Right cardiac atrium (tissue), 5 donors: ENCODE measurements around the gene CTNND2. TPM values are rescaled to one million over a fixed set of nuclear protein-coding genes. Genes with fewer than 3 reads are reported as not detected.

Experiments
- ATAC-seq, 2 donors: fragments of 200-7000 bp; cut with Tn5 transposase; one replicate each; pipeline versions ENCODE4 v1.8.0 to v1.9.1; 2020; ENCODE audit warnings: moderate library complexity in 2 of 2, mild to moderate bottlenecking in 1 of 2
- DNase-seq, 3 donors: peaks; one replicate each; pipeline ENCODE4 v3.0.0-alpha.2; 2020
- H3K27ac ChIP-seq: one replicate; pipeline ENCODE4 v1.5.1; 2013; ENCODE audit warnings: mild to moderate bottlenecking, low read length, control low read depth, moderate library complexity
- H3K27me3 ChIP-seq: one replicate; pipeline ENCODE4 v1.6.1; 2013; ENCODE audit not compliant: control insufficient read depth, insufficient read depth
- H3K4me1 ChIP-seq: one replicate; pipeline ENCODE4 v1.6.1; 2013; ENCODE audit warnings: low read length; ENCODE audit not compliant: control insufficient read depth, insufficient read depth
- H3K4me3 ChIP-seq: one replicate; pipeline ENCODE4 v1.5.1; 2013; ENCODE audit warnings: low read length, control low read depth
- H3K9me3 ChIP-seq: one replicate; pipeline ENCODE4 v1.6.1; 2013; ENCODE audit warnings: low read length; ENCODE audit not compliant: control insufficient read depth
- WGBS: extraction: QIAGEN DNeasy Blood & Tissue Kit; methylation state at CpG from one replicate; pipeline ENCODE4 v1.1.7; 2013; 5-methylcytosine and 5-hydroxymethylcytosine counted together
- intact Hi-C, 4 donors: fragments of 100-400 bp; cut with DNase I; formaldehyde crosslinking; loops; one replicate each; pipeline versions ENCODE4 v1.11.0 to v1.14.0; 2022 to 2023
- polyA plus RNA-seq: library from polyadenylated mRNA; stranded (reverse); fragments of 200-250 nt; gene quantifications from one replicate; pipeline ENCODE4 v1.2.3, GENCODE V29; 2013
- total RNA-seq, 4 donors: library from RNA; stranded (reverse); fragmentation: NEBNext Ultra II Directional; extraction: Animal tissue kit (Norgen Biotek cat#: 25700); gene quantifications; one replicate each; pipeline ENCODE4 v1.2.1, GENCODE V29; 2021
- donor health status: healthy with polysubstance abuse.
- donor health status: DM: no; HTN: yes; CAD: no.
- donor health status: DM: no; HTN: no; CAD: no.
- donor health status: DM: no; HTN: yes; CAD: no; lungs with severe emphysema.
- donor health status: DM: yes; HTN: yes; CAD: no.

The CTNND2 gene
- total and polyA plus RNA-seq, 5 donors, result 2.6 to 14.0 (median 4.8) TPM

DNA sequence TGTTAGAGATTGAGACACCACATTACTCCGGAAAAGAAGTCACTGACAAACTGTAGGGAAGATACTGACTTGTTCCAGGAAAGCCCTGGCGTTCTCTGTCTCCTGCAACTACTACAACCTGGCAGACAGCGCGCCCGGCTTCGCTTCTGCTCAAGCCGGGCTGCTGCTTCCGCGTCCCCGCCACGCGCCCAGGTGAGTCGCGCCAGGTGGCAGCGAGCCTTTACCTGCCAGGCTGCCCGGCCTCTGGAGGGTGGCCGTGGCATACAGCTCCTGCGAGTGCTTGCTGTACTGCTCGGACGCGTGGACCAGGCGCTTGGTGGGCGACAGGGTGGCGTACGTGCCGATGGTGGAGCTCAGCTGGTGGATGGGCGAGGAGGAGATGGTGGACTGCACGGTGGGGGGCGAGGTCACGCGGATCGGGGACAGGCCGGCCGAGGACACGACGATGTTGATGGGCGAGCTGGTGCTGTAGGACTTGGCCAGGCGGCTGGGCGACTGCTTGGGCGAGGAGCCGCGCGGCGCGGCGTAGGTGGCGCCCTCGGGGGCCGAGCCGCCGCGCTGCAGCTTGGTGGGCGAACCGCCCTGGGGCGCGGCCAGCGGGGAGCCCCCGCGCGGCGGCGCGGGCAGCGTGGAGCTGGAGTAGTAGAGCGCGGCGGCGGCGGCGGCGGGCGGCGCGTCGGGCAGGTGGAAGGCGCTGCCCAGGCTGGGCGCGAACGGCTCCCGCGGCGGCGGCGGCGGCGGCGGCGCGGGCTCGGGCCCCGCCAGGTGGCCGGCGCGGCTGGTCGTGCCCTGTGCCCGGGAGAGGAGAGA is 519.6 kb downstream of the CTNND2 start:
- ATAC-seq (peak; percentile 34 to 61), DNase-seq (peak; percentile 14 to 55 (median 46))
- H3K27ac ChIP-seq, result no peak overlapping the region
- peak overlapping the region; percentile 26 for H3K4me3 ChIP-seq
- H3K27me3 ChIP-seq, result no peaks in the 10 kb centered on the region
- H3K9me3 ChIP-seq, result no peaks in the 10 kb centered on the region
- WGBS, result 3% methylated on average over 91 of the region's 96 CpGs
- no peaks in the 10 kb centered on the region for H3K4me1 ChIP-seq
- intact Hi-C loops, result no loop called here

- Histone ChIP-seq H3K27ac (no peak overlapping the region), H3K9me3 (no peaks in the 10 kb centered on the region), H3K4me1 (no peaks in the 10 kb centered on the region), H3K4me3 (no peak overlapping the region), H3K27me3 (no peaks in the 10 kb centered on the region)
- 76% methylated on average over 7 of the region's 7 CpGs for WGBS
- intact Hi-C loops, result no loop called here
- ATAC-seq, result no peak
- no peak for DNase-seq
These were observed 520.6 kb downstream of the CTNND2 start for GRCh38 chr5:11383506-11384095.

DNA sequence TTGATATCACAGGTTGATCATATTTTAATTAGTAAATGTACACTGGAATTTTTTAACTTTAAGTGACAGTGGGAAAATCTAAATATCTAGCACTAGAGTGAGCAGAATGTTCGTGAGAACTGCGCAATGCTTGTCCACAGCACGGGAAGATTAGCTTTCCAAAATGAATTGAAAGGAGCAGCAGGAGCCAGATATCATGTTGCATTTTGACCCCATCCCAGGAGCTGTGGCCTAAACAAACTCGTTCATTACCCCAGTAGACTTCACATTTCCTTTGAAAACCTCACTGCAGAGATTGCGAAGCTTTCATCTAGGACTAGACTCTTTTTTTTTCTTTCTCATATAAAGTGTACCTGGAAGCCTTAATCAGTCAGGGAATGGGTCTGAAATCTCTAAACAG is 525.8 kb downstream of the CTNND2 start:
- intact Hi-C loops, result no loop called here
- Histone ChIP-seq H3K4me1 (no peaks in the 10 kb centered on the region), H3K27me3 (no peaks in the 10 kb centered on the region), H3K9me3 (peaks cover 2% of the 10 kb centered on the region), H3K27ac (no peak overlapping the region), H3K4me3 (no peak overlapping the region)
- ATAC-seq (no peak), DNase-seq (no peak)
- WGBS, result 70% methylated on average over 5 of the region's 5 CpGs

DNA sequence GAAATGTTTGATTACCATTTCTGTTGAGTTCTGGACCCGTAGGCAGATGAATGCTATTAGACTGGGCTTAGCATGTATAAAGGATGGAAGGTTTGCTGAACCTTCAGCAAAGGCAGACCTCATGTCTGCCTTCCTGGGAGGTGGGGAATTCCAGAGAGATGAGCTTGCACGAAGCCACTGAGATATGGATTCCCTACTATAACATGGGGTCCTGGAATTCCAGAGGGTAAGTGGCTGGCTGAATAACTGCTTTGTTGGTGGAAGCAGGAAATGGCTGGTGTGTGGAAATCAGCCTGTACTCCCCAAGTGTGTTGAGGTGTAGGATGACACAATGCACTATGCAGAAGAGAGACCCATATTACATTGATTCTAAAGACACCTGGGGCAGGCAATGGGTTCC is 526.4 kb downstream of the CTNND2 start:
- ATAC-seq (no peak), DNase-seq (no peak)
- no peaks in the 10 kb centered on the region for H3K27me3 ChIP-seq
- whole genome bisulfite sequencing, result 61% methylated on average over 2 of the region's 2 CpGs
- peaks cover 2% of the 10 kb centered on the region for H3K9me3 ChIP-seq
- no peak overlapping the region for H3K27ac ChIP-seq
- no peak overlapping the region for H3K4me3 ChIP-seq
- intact Hi-C loops, result no loop called here
- no peaks in the 10 kb centered on the region for H3K4me1 ChIP-seq

DNA sequence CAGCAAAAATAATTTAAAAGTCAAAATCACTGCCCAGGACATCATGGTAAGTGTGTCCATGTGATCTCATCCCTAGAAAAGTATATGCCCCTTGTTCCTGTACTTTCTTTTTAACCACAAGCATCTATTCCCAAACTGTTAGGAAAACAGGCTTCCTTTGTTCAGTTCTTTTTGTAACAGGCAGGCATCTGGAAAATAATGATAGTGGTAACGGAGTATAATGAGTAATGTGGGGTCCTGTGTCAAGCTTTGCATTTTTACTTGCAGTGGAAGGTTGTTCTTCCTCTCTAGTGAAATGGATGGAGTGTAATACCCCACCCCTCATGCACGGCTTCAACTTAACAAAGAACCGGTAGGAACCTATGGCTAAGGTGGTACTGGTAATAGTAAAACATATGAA is 532.1 kb downstream of the CTNND2 start:
- intact Hi-C loops, result no loop called here
- no peaks in the 10 kb centered on the region for H3K4me1 ChIP-seq
- H3K27me3 ChIP-seq, result no peaks in the 10 kb centered on the region
- 79% methylated on average over 3 of the region's 3 CpGs for WGBS
- H3K27ac ChIP-seq, result no peak overlapping the region
- DNase-seq (no peak), ATAC-seq (no peak)
- H3K4me3 ChIP-seq, result no peak overlapping the region
- H3K9me3 ChIP-seq, result peaks cover 2% of the 10 kb centered on the region

DNA sequence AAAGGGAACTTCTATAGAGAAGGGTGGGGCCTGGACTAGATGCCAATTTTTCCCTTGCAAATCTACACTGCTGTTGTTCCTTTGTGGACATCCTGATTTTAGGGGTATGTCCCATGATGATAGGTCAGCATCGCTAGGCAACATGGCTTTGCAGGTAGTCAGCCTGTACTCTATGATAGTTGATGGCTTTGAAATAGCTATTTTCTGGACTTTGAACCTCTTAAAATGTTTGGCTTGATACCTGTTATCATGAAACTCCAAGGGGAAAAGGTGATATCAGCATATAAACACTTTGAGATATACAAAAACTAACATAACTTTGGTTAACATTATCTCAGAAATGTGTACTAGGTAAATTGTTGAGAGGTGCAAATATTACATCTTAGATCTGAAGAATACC is 533.2 kb downstream of the CTNND2 start:
- no peak for ATAC-seq
- 95% methylated on average over 1 of the region's 1 CpG for WGBS
- Histone ChIP-seq H3K27me3 (no peaks in the 10 kb centered on the region), H3K4me3 (no peak overlapping the region), H3K27ac (no peak overlapping the region), H3K4me1 (no peaks in the 10 kb centered on the region), H3K9me3 (peaks cover 2% of the 10 kb centered on the region)
- no peak for DNase-seq
- intact Hi-C loops, result no loop called here

DNA sequence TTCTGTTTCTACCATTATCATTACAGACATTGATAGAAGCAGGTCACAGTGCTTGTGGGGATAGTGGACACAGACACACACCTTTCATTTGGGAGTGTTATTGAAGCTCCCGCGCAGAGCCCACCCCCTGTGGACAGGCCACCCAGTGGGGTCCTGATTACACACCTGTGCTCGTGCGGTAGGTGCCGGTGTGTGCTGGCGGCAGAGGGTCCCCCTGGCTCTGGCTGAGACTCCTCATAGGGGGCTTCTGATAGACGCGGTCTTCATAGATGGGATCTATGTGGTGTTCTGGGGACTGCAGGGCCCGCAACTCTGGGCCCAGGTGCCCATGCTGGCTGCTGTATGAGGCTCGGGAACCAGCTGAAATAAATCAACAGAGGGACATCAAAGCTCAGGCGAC is 539.7 kb downstream of the CTNND2 start:
- ATAC-seq, result no peak
- no peaks in the 10 kb centered on the region for H3K9me3 ChIP-seq
- no peak overlapping the region for H3K4me3 ChIP-seq
- H3K4me1 ChIP-seq, result no peaks in the 10 kb centered on the region
- no peak for DNase-seq
- no peak overlapping the region for H3K27ac ChIP-seq
- intact Hi-C loops, result no loop called here
- WGBS, result 91% methylated on average over 11 of the region's 11 CpGs
- no peaks in the 10 kb centered on the region for H3K27me3 ChIP-seq

- DNase-seq (no peak), ATAC-seq (no peak)
- H3K9me3 ChIP-seq, result no peaks in the 10 kb centered on the region
- 81% methylated on average over 5 of the region's 5 CpGs for WGBS
- H3K4me3 ChIP-seq, result no peak overlapping the region
- H3K4me1 ChIP-seq, result no peaks in the 10 kb centered on the region
- no peak overlapping the region for H3K27ac ChIP-seq
- intact Hi-C loops, result no loop called here
- no peaks in the 10 kb centered on the region for H3K27me3 ChIP-seq
These were observed 540.5 kb downstream of the CTNND2 start for GRCh38 chr5:11363631-11364178.

- H3K27me3 ChIP-seq, result no peaks in the 10 kb centered on the region
- H3K4me3 ChIP-seq, result no peak overlapping the region
- WGBS, result 70% methylated on average over 4 of the region's 4 CpGs
- H3K9me3 ChIP-seq, result no peaks in the 10 kb centered on the region
- no peak overlapping the region for H3K27ac ChIP-seq
- DNase-seq, result no peak
- H3K4me1 ChIP-seq, result no peaks in the 10 kb centered on the region
- ATAC-seq, result no peak
- intact Hi-C loops, result no loop called here
These were observed 542.5 kb downstream of the CTNND2 start for GRCh38 chr5:11361768-11362167.

- Histone ChIP-seq H3K9me3 (peaks cover 1% of the 10 kb centered on the region), H3K27ac (no peak overlapping the region), H3K4me1 (no peaks in the 10 kb centered on the region), H3K4me3 (no peak overlapping the region), H3K27me3 (no peaks in the 10 kb centered on the region)
- ATAC-seq (no peak), DNase-seq (no peak)
- intact Hi-C loops, result no loop called here
- WGBS, result 74% methylated on average over 4 of the region's 4 CpGs
These were observed 546.3 kb downstream of the CTNND2 start for GRCh38 chr5:11357928-11358327.

- DNase-seq (no peak), ATAC-seq (no peak)
- Histone ChIP-seq H3K27ac (no peak overlapping the region), H3K9me3 (peaks cover 1% of the 10 kb centered on the region), H3K4me3 (no peak overlapping the region), H3K27me3 (no peaks in the 10 kb centered on the region), H3K4me1 (no peaks in the 10 kb centered on the region)
- intact Hi-C loops, result no loop called here
These were observed 548.8 kb downstream of the CTNND2 start for GRCh38 chr5:11355491-11355890.
